ENCODE data around the gene GTF2F1. TPM values are rescaled to one million over a fixed set of nuclear protein-coding genes. Genes with fewer than 3 reads are reported as not detected.
"Not testable (repeated sequence)": the region's sequence is repeated elsewhere in the genome, so short reads cannot be mapped to it uniquely, and the experiment has no call there.

Gene GTF2F1
- total and polyA plus RNA-seq, 2 donors (not counting 1 experiment from before 2014, with no cell fraction given): 41.0 to 56.5 TPM

DNA sequence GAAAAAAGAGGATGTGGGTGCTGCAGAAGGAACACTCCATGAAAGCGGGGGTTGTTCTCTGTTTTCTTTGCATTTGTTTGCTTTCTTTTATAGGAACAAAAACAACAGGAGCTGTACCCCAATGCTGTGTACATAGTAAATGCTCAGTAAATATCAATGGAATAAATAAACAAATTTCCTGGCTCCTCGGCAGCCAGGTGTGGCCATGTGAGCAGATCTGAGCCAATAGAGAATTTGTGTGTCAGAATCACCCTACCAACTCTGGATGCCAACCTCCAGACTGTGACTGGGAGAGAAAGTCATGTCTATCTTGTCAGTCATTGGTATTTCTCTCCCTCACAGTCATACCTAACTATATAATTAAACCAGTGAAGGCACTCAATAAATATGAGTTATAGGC, 42.3 kb downstream of the GTF2F1 start:
- CTCF ChIA-PET: no interaction called here
- H3K27ac ChIP-seq (ENCODE audit: low read length in 2 of 2): no peak overlapping the region
- TF ChIP-seq, protein P1, sequence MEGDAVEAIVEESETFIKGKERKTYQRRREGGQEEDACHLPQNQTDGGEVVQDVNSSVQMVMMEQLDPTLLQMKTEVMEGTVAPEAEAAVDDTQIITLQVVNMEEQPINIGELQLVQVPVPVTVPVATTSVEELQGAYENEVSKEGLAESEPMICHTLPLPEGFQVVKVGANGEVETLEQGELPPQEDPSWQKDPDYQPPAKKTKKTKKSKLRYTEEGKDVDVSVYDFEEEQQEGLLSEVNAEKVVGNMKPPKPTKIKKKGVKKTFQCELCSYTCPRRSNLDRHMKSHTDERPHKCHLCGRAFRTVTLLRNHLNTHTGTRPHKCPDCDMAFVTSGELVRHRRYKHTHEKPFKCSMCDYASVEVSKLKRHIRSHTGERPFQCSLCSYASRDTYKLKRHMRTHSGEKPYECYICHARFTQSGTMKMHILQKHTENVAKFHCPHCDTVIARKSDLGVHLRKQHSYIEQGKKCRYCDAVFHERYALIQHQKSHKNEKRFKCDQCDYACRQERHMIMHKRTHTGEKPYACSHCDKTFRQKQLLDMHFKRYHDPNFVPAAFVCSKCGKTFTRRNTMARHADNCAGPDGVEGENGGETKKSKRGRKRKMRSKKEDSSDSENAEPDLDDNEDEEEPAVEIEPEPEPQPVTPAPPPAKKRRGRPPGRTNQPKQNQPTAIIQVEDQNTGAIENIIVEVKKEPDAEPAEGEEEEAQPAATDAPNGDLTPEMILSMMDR (IDR thresholded peaks at IDR 0.05): no peak
- TF ChIP-seq EZH2 (IDR thresholded peaks at IDR 0.05; ENCODE audit: borderline replicate concordance, insufficient read depth, low read depth, low read length, poor library complexity, severe bottlenecking): no peak

GRCh38 chr19:6349271-6349670, 43.7 kb downstream of the GTF2F1 start:
- H3K4me1 ChIP-seq (ENCODE audit: control insufficient read depth in 2 of 2, insufficient read depth in 2 of 2, low read length in 2 of 2); H3K4me2 ChIP-seq (replicated peaks; ENCODE audit: low read depth, low read length, poor library complexity, severe bottlenecking); DNase-seq; H3K4me3 Mint-ChIP-seq; H3K27ac ChIP-seq (ENCODE audit: low read length in 2 of 2); H3K36me3 ChIP-seq (replicated peaks in 1 of 2; ENCODE audit: control extremely low read depth in 1 of 2, control insufficient read depth in 1 of 2, extremely low read depth in 1 of 2, insufficient read depth in 2 of 2, low read length in 1 of 2); H3K4me1 Mint-ChIP-seq; H3K79me2 ChIP-seq (ENCODE audit: control insufficient read depth, insufficient read depth, low read length); H2AFZ ChIP-seq (ENCODE audit: insufficient read depth, low read depth, low read length, poor library complexity, severe bottlenecking); H3K9me3 Mint-ChIP-seq (ENCODE audit: insufficient read depth); H3K9me3 ChIP-seq (ENCODE audit: control extremely low read depth in 1 of 3, control insufficient read depth in 2 of 3, insufficient read depth in 1 of 3, low read length in 2 of 3); intact Hi-C loops (cut with micrococcal nuclease); H3K4me3 ChIP-seq (ENCODE audit: control extremely low read depth in 1 of 5, extremely low read depth in 1 of 5, insufficient read depth in 1 of 5, low read depth in 2 of 5, low read length in 4 of 5); CTCF ChIA-PET; H3K27me3 ChIP-seq (replicated peaks in 1 of 4; ENCODE audit: control extremely low read depth in 1 of 4, control insufficient read depth in 3 of 4, insufficient read depth in 4 of 4, low read length in 3 of 4); ATAC-seq (ENCODE audit: low read depth); H4K20me1 ChIP-seq (ENCODE audit: control insufficient read depth, insufficient read depth, low read length, poor library complexity, severe bottlenecking); H3K9ac ChIP-seq (ENCODE audit: low read length); H3K27me3 Mint-ChIP-seq; POLR2A ChIA-PET; H3K27ac Mint-ChIP-seq: not testable (repeated sequence)
- WGBS (ENCODE audit: insufficient coverage): 100% methylated on average over 2 of the region's 2 CpGs

More for the DNA sequence above, 42.3 kb downstream of the GTF2F1 start:
- no peak for DNase-seq
- H3K9ac ChIP-seq (ENCODE audit: low read length): no peak overlapping the region
- H3K27me3 ChIP-seq (replicated peaks in 1 of 4; ENCODE audit: control extremely low read depth in 1 of 4, control insufficient read depth in 3 of 4, insufficient read depth in 4 of 4, low read length in 3 of 4): no peaks in the 10 kb centered on the region
- H3K9me3 ChIP-seq (ENCODE audit: control extremely low read depth in 1 of 3, control insufficient read depth in 2 of 3, insufficient read depth in 1 of 3, low read length in 2 of 3): no peaks in the 10 kb centered on the region
- POLR2A ChIA-PET: no interaction called here
- intact Hi-C loops (cut with micrococcal nuclease): no loop called here
- no peaks in the 10 kb centered on the region for H3K4me1 ChIP-seq (ENCODE audit: control insufficient read depth in 2 of 2, insufficient read depth in 2 of 2, low read length in 2 of 2)
- no peaks in the 10 kb centered on the region for H3K79me2 ChIP-seq (ENCODE audit: control insufficient read depth, insufficient read depth, low read length)
- Mint-ChIP-seq H3K4me3 (no peak overlapping the region), H3K4me1 (no peaks in the 10 kb centered on the region), H3K9me3 (ENCODE audit: insufficient read depth) (no peaks in the 10 kb centered on the region), H3K27me3 (no peaks in the 10 kb centered on the region), H3K27ac (no peak overlapping the region)
- no peaks in the 10 kb centered on the region for H4K20me1 ChIP-seq (ENCODE audit: control insufficient read depth, insufficient read depth, low read length, poor library complexity, severe bottlenecking)
- H3K4me2 ChIP-seq (replicated peaks; ENCODE audit: low read depth, low read length, poor library complexity, severe bottlenecking): no peak overlapping the region
- H3K36me3 ChIP-seq (replicated peaks in 1 of 2; ENCODE audit: control extremely low read depth in 1 of 2, control insufficient read depth in 1 of 2, extremely low read depth in 1 of 2, insufficient read depth in 2 of 2, low read length in 1 of 2): no peaks in the 10 kb centered on the region
- H2AFZ ChIP-seq (ENCODE audit: insufficient read depth, low read depth, low read length, poor library complexity, severe bottlenecking): no peak overlapping the region
- no peak for ATAC-seq (ENCODE audit: low read depth)
- H3K4me3 ChIP-seq (ENCODE audit: control extremely low read depth in 1 of 5, extremely low read depth in 1 of 5, insufficient read depth in 1 of 5, low read depth in 2 of 5, low read length in 4 of 5): no peak overlapping the region
- WGBS (ENCODE audit: insufficient coverage): no CpG with 5 or more reads among the region's 2 CpGs
